GM23338 (cell line): ENCODE measurements around the gene ZDHHC23. TPM values are rescaled to one million over a fixed set of nuclear protein-coding genes. Genes with fewer than 3 reads are reported as not detected.

Experiments used
- ATAC-seq: fragments of 200-7000 bp; cut with Tn5 transposase; 3 replicates; pipeline ENCODE4 v1.9.1; 2020
- DNase-seq: peaks from one replicate; pipeline ENCODE4 v3.0.0-alpha.2; 2015; ENCODE audit warnings: low spot score
- H2AFZ ChIP-seq: fragments of 200-600 bp; sonication (generic); 2 replicates; pipeline ENCODE4 v1.8.0; 2016; ENCODE audit warnings: antibody characterized with exemption, mild to moderate bottlenecking, moderate library complexity
- H3F3A ChIP-seq: fragments of 200-600 bp; sonication (generic); replicated peaks from 2 replicates; pipeline ENCODE4 v1.8.0; 2017; ENCODE audit warnings: antibody characterized with exemption, mixed run types, low read depth
- H3K27ac ChIP-seq: fragments of 200-600 bp; sonication (generic); 2 replicates; pipeline ENCODE4 v1.6.1; 2016; ENCODE audit warnings: low read depth
- H3K27me3 ChIP-seq: fragments of 200-600 bp; sonication (generic); 2 replicates; pipeline ENCODE4 v1.8.0; 2016; ENCODE audit warnings: mild to moderate bottlenecking, mixed run types, moderate library complexity; ENCODE audit not compliant: insufficient read depth
- H3K36me3 ChIP-seq: fragments of 200-600 bp; sonication (generic); 2 replicates; pipeline ENCODE4 v1.8.0; 2016; ENCODE audit warnings: mild to moderate bottlenecking; ENCODE audit not compliant: insufficient read depth
- H3K4me1 ChIP-seq: fragments of 200-600 bp; sonication (generic); 2 replicates; pipeline ENCODE4 v1.8.0; 2016; ENCODE audit warnings: mild to moderate bottlenecking, moderate library complexity; ENCODE audit not compliant: insufficient read depth
- H3K4me2 ChIP-seq: fragments of 200-600 bp; sonication (generic); 2 replicates; pipeline ENCODE4 v1.7.1; 2017; ENCODE audit warnings: mixed run types
- H3K4me3 ChIP-seq: fragments of 200-600 bp; sonication (generic); 2 replicates; pipeline ENCODE4 v1.6.1; 2016; ENCODE audit warnings: mixed run types
- H3K79me2 ChIP-seq: fragments of 200-600 bp; sonication (generic); replicated peaks from 2 replicates; pipeline ENCODE4 v1.8.0; 2017; ENCODE audit warnings: mild to moderate bottlenecking; ENCODE audit not compliant: insufficient read depth
- H3K9me2 ChIP-seq: fragments of 200-600 bp; sonication (generic); 2 replicates; pipeline ENCODE4 v1.8.0; 2017; ENCODE audit not compliant: insufficient read depth
- H4K20me1 ChIP-seq: fragments of 200-600 bp; sonication (generic); replicated peaks from 2 replicates; pipeline ENCODE4 v1.8.0; 2017; ENCODE audit warnings: mild to moderate bottlenecking; ENCODE audit not compliant: insufficient read depth
- H3K27ac Mint-ChIP-seq: 2 replicates; pipeline ENCODE4 v1.8.0; 2020; ENCODE audit warnings: inconsistent platforms, mild to moderate bottlenecking, moderate library complexity, mixed read lengths
- H3K27me3 Mint-ChIP-seq: 3 replicates; pipeline ENCODE4 v1.8.0; 2022; ENCODE audit warnings: low read depth, mild to moderate bottlenecking, moderate library complexity, mixed read lengths, inconsistent platforms; ENCODE audit not compliant: insufficient read depth, poor library complexity
- H3K36me3 Mint-ChIP-seq: 3 replicates; pipeline ENCODE4 v1.8.0; 2021; ENCODE audit warnings: low read depth, mild to moderate bottlenecking, inconsistent platforms, moderate library complexity, mixed read lengths
- H3K4me1 Mint-ChIP-seq: 3 replicates; pipeline ENCODE4 v1.8.0; 2020; ENCODE audit warnings: mild to moderate bottlenecking, inconsistent platforms, mixed read lengths
- H3K4me3 Mint-ChIP-seq: 3 replicates; pipeline ENCODE4 v1.8.0; 2021; ENCODE audit warnings: moderate library complexity, mild to moderate bottlenecking, inconsistent platforms, mixed read lengths
- H3K9me3 Mint-ChIP-seq: 3 replicates; pipeline ENCODE4 v1.8.0; 2020; ENCODE audit warnings: moderate library complexity, mild to moderate bottlenecking, inconsistent platforms, mixed read lengths
- EZH2 ChIP-seq: fragments of 200-600 bp; sonication (generic); IDR thresholded peaks from one replicate; pipeline ENCODE4 v1.8.0; 2017; ENCODE audit warnings: antibody characterized with exemption, mild to moderate bottlenecking, low read depth; ENCODE audit not compliant: unreplicated experiment
- POLR2AphosphoS5 ChIP-seq: IDR thresholded peaks from 2 replicates; pipeline ENCODE4 v1.6.1; 2016; ENCODE audit warnings: antibody characterized with exemption, low read depth
- REST ChIP-seq: IDR thresholded peaks from one replicate; pipeline ENCODE4 v1.6.1; 2018; ENCODE audit warnings: antibody characterized with exemption; ENCODE audit not compliant: unreplicated experiment
- ZNF114 ChIP-seq: fragments of 250-450 bp; sonication (Bioruptor Pico); IDR thresholded peaks from 2 replicates; pipeline ENCODE4 v1.5.0; 2020; ENCODE audit warnings: mild to moderate bottlenecking, moderate library complexity
- ZNF331 ChIP-seq: fragments of 250-450 bp; sonication (Bioruptor Pico); IDR thresholded peaks from 2 replicates; pipeline ENCODE4 v1.5.0; 2020; ENCODE audit warnings: low read depth, mild to moderate bottlenecking, moderate library complexity
- ZNF462 ChIP-seq: fragments of 250-450 bp; sonication (Bioruptor Pico); IDR thresholded peaks from 2 replicates; pipeline ENCODE4 v1.5.0; 2020; ENCODE audit warnings: mild to moderate bottlenecking, moderate library complexity
- polyA plus RNA-seq: library from polyadenylated mRNA; unstranded; fragments of >200 nt; fragmentation: Nextera tagmentation; extraction: Ambion mirVana; gene quantifications from 2 replicates; pipeline ENCODE4 v1.2.1, GENCODE V29; 2016
- total RNA-seq: library from RNA; depleted of rRNA; stranded (reverse); fragments of >200 nt; shearing (Covaris generic); gene quantifications from 2 replicates; pipeline ENCODE4 v1.2.3, GENCODE V29; 2014
- TF ChIP-seq, protein P1 (sequence below): IDR thresholded peaks from 2 replicates; pipeline ENCODE4 v1.6.1; 2016; ENCODE audit warnings: antibody characterized with exemption
- TF ChIP-seq, protein P2 (sequence below), 2 experiments: fragments of 200-600 bp in 1 of 2; sonication (generic) in 1 of 2; conservative IDR thresholded peaks; 2 replicates each; pipeline versions ENCODE4 v1.5.1 to v1.6.1; 2016 to 2017; ENCODE audit warnings: antibody characterized with exemption in 2 of 2, low read depth in 2 of 2, mild to moderate bottlenecking in 2 of 2, moderate library complexity in 1 of 2

Gene ZDHHC23
- total and polyA plus RNA-seq, 2 experiments from 2014 or later: 3.5 to 14.5 TPM

DNA sequence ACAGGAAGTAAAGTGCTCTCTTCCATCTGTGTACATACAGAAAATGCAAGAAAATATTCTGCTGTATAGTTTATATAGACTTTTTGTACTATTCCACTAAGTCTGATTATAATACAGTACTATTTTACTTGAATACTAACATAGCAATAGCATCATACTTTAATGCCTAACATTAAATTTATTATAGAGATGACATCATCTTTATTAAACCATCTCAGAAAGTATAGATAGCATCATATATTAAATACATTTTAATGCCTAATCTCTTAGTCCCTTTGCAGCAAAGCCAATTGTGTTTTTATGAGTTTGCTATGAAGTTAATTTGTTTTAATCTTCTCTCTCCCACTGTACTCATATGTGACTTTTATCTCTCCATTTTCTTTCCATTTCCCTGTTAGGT is 39.7 kb upstream of the ZDHHC23 start (continued):
- TF ChIP-seq, protein P1, sequence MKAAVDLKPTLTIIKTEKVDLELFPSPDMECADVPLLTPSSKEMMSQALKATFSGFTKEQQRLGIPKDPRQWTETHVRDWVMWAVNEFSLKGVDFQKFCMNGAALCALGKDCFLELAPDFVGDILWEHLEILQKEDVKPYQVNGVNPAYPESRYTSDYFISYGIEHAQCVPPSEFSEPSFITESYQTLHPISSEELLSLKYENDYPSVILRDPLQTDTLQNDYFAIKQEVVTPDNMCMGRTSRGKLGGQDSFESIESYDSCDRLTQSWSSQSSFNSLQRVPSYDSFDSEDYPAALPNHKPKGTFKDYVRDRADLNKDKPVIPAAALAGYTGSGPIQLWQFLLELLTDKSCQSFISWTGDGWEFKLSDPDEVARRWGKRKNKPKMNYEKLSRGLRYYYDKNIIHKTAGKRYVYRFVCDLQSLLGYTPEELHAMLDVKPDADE: no peak
- TF ChIP-seq, protein P2, sequence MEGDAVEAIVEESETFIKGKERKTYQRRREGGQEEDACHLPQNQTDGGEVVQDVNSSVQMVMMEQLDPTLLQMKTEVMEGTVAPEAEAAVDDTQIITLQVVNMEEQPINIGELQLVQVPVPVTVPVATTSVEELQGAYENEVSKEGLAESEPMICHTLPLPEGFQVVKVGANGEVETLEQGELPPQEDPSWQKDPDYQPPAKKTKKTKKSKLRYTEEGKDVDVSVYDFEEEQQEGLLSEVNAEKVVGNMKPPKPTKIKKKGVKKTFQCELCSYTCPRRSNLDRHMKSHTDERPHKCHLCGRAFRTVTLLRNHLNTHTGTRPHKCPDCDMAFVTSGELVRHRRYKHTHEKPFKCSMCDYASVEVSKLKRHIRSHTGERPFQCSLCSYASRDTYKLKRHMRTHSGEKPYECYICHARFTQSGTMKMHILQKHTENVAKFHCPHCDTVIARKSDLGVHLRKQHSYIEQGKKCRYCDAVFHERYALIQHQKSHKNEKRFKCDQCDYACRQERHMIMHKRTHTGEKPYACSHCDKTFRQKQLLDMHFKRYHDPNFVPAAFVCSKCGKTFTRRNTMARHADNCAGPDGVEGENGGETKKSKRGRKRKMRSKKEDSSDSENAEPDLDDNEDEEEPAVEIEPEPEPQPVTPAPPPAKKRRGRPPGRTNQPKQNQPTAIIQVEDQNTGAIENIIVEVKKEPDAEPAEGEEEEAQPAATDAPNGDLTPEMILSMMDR (conservative IDR thresholded peaks at IDR 0.05; ENCODE audit: low read depth in 2 of 2): no peak
- TF ChIP-seq REST (no peak), POLR2AphosphoS5 (no peak), ZNF331 (no peak), ZNF114 (CRISPR knock-in tag) (no peak)

GRCh38 chr3:113910966-113911365 is 36.8 kb upstream of the ZDHHC23 start:
- Histone ChIP-seq H2AFZ (no peak overlapping the region), H3K4me3 (no peak overlapping the region), H3K36me3 (no peaks in the 10 kb centered on the region), H3K27ac (no peak overlapping the region), H3K27me3 (no peaks in the 10 kb centered on the region), H3K9me2 (no peaks in the 10 kb centered on the region), H4K20me1 (no peaks in the 10 kb centered on the region), H3K4me1 (no peaks in the 10 kb centered on the region), H3K4me2 (no peak overlapping the region), H3K79me2 (no peaks in the 10 kb centered on the region), H3F3A (no peaks in the 10 kb centered on the region)
- Mint-ChIP-seq H3K4me3 (no peak overlapping the region), H3K27ac (no peak overlapping the region), H3K9me3 (no peaks in the 10 kb centered on the region), H3K4me1 (peaks cover 4% of the 10 kb centered on the region; the same call in 1 of the 3 replicates), H3K36me3 (no peaks in the 10 kb centered on the region), H3K27me3 (peaks cover 2% of the 10 kb centered on the region)
- no peak for DNase-seq
- no peak for ATAC-seq
- TF ChIP-seq REST (no peak), ZNF114 (CRISPR knock-in tag) (no peak), ZNF462 (CRISPR knock-in tag) (no peak), POLR2AphosphoS5 (no peak), EZH2 (no peak)
